ENCODE results near the gene VWA2.

VWA2 gene

GRCh38 chr10:114245121-114245791, 6.2 kb downstream of the VWA2 start:
- TF ChIP-seq EZH2phosphoT487 (IDR thresholded peaks at IDR 0.05; ENCODE audit: borderline replicate concordance) = no peak
- no peak for TF ChIP-seq CTCF (conservative IDR thresholded peaks at IDR 0.05; ENCODE audit: low read length)
- H2AFZ ChIP-seq (ENCODE audit: low read length) = peak overlapping the region; percentile 10; the same call in 1 of the 2 replicates
- peaks cover 4% of the 10 kb centered on the region for H3K27me3 ChIP-seq (ENCODE audit: insufficient read depth, low read length, poor library complexity, severe bottlenecking)
- no peaks in the 10 kb centered on the region for H3K9me3 ChIP-seq (ENCODE audit: insufficient read depth, low read depth, low read length)
- no peak overlapping the region for H3K9ac ChIP-seq (ENCODE audit: low read depth, low read length, poor library complexity, severe bottlenecking)
- no peaks in the 10 kb centered on the region for H4K20me1 ChIP-seq (ENCODE audit: insufficient read depth, low read length, poor library complexity, severe bottlenecking)
- no peaks in the 10 kb centered on the region for H3F3A ChIP-seq (ENCODE audit: low read depth)
- H3K79me2 ChIP-seq (ENCODE audit: insufficient read depth, low read length) = no peaks in the 10 kb centered on the region
- H3K4me3 ChIP-seq (ENCODE audit: low read length, poor library complexity, severe bottlenecking) = no peak overlapping the region
- no peak overlapping the region for H3K4me2 ChIP-seq (ENCODE audit: low read depth, low read length, poor library complexity, severe bottlenecking)
- no peaks in the 10 kb centered on the region for H3K36me3 ChIP-seq (ENCODE audit: insufficient read depth, low read length)
- no peaks in the 10 kb centered on the region for H3K9me2 ChIP-seq (replicated peaks; ENCODE audit: low read depth, low read length)
- peaks cover 3% of the 10 kb centered on the region for H3K4me1 ChIP-seq (ENCODE audit: insufficient read depth, low read length, poor library complexity, severe bottlenecking)

GRCh38 chr10:114246679-114247305, 7.7 kb downstream of the VWA2 start:
- Histone ChIP-seq H3K9me3 (ENCODE audit: insufficient read depth, low read depth, low read length) (no peaks in the 10 kb centered on the region), H4K20me1 (ENCODE audit: insufficient read depth, low read length, poor library complexity, severe bottlenecking) (no peaks in the 10 kb centered on the region), H3K27me3 (ENCODE audit: insufficient read depth, low read length, poor library complexity, severe bottlenecking) (peaks cover 4% of the 10 kb centered on the region), H3F3A (ENCODE audit: low read depth) (no peaks in the 10 kb centered on the region), H3K4me3 (ENCODE audit: low read length, poor library complexity, severe bottlenecking) (no peak overlapping the region), H2AFZ (ENCODE audit: low read length) (no peak overlapping the region), H3K4me1 (ENCODE audit: insufficient read depth, low read length, poor library complexity, severe bottlenecking) (peaks cover 7% of the 10 kb centered on the region), H3K9ac (ENCODE audit: low read depth, low read length, poor library complexity, severe bottlenecking) (no peak overlapping the region), H3K9me2 (replicated peaks; ENCODE audit: low read depth, low read length) (no peaks in the 10 kb centered on the region), H3K79me2 (ENCODE audit: insufficient read depth, low read length) (no peaks in the 10 kb centered on the region), H3K4me2 (ENCODE audit: low read depth, low read length, poor library complexity, severe bottlenecking) (no peak overlapping the region), H3K36me3 (ENCODE audit: insufficient read depth, low read length) (no peaks in the 10 kb centered on the region)
- TF ChIP-seq EZH2phosphoT487 (IDR thresholded peaks at IDR 0.05; ENCODE audit: borderline replicate concordance) = no peak
- no peak for TF ChIP-seq CTCF (conservative IDR thresholded peaks at IDR 0.05; ENCODE audit: low read length)

GRCh38 chr10:114250236-114250635, 11.2 kb downstream of the VWA2 start:
- no peak overlapping the region for H3K4me3 ChIP-seq (ENCODE audit: low read length, poor library complexity, severe bottlenecking)
- no peaks in the 10 kb centered on the region for H3K9me3 ChIP-seq (ENCODE audit: insufficient read depth, low read depth, low read length)
- H4K20me1 ChIP-seq (ENCODE audit: insufficient read depth, low read length, poor library complexity, severe bottlenecking) = no peaks in the 10 kb centered on the region
- H3K4me1 ChIP-seq (ENCODE audit: insufficient read depth, low read length, poor library complexity, severe bottlenecking) = peaks cover 7% of the 10 kb centered on the region
- H3K9me2 ChIP-seq (replicated peaks; ENCODE audit: low read depth, low read length) = no peaks in the 10 kb centered on the region
- no peaks in the 10 kb centered on the region for H3K27me3 ChIP-seq (ENCODE audit: insufficient read depth, low read length, poor library complexity, severe bottlenecking)
- H2AFZ ChIP-seq (ENCODE audit: low read length) = no peak overlapping the region
- no peaks in the 10 kb centered on the region for H3K36me3 ChIP-seq (ENCODE audit: insufficient read depth, low read length)
- no peaks in the 10 kb centered on the region for H3F3A ChIP-seq (ENCODE audit: low read depth)
- H3K4me2 ChIP-seq (ENCODE audit: low read depth, low read length, poor library complexity, severe bottlenecking) = no peak overlapping the region
- TF ChIP-seq CTCF (conservative IDR thresholded peaks at IDR 0.05; ENCODE audit: low read length) (no peak), EZH2phosphoT487 (IDR thresholded peaks at IDR 0.05; ENCODE audit: borderline replicate concordance) (no peak)
- no peaks in the 10 kb centered on the region for H3K79me2 ChIP-seq (ENCODE audit: insufficient read depth, low read length)
- H3K9ac ChIP-seq (ENCODE audit: low read depth, low read length, poor library complexity, severe bottlenecking) = no peak overlapping the region
